HepG2 (cell line): ENCODE measurements around the gene FBXO7. TPM values are rescaled to one million over a fixed set of nuclear protein-coding genes. Genes with fewer than 3 reads are reported as not detected.

Source experiments
- CBX2 ChIP-seq, 2 experiments: fragments of 200-600 bp in 1 of 2; sonication (generic); formaldehyde crosslinking in 1 of 2; IDR thresholded peaks; 2 replicates each; pipeline versions ENCODE4 v1.7.0 to v1.8.1; 2018 to 2022; ENCODE audit warnings: low read depth in 2 of 2, low read length in 1 of 2, mild to moderate bottlenecking in 1 of 2, missing genetic modification reagents in 1 of 2
- CEBPG ChIP-seq: IDR thresholded peaks from 2 replicates; pipeline ENCODE4 v1.6.1; 2016
- EHMT2 ChIP-seq: fragments of 200-600 bp; sonication (generic); IDR thresholded peaks from 2 replicates; pipeline ENCODE4 v1.7.0; 2017; ENCODE audit warnings: antibody characterized with exemption, low read depth, low read length, borderline replicate concordance
- KLF16 ChIP-seq, 2 experiments: sonication (generic) in 1 of 2; formaldehyde crosslinking in 1 of 2; IDR thresholded peaks; 2 replicates each; pipeline versions ENCODE4 v1.6.1 to v1.8.0; 2016 to 2023; ENCODE audit warnings: missing genetic modification reagents in 2 of 2, missing compliant biosample characterization in 1 of 2
- KMT2A ChIP-seq: sonication (generic); formaldehyde crosslinking; IDR thresholded peaks from 2 replicates; pipeline ENCODE4 v1.4.0; 2020; ENCODE audit warnings: missing genetic modification reagents
- MAZ ChIP-seq, 2 experiments: sonication (generic) in 1 of 2; formaldehyde crosslinking in 1 of 2; IDR thresholded peaks; 2 replicates each; pipeline versions ENCODE4 v1.5.0 to v1.6.1; 2012 to 2020; ENCODE audit warnings: low read depth in 2 of 2, mild to moderate bottlenecking in 2 of 2, borderline replicate concordance in 1 of 2, improper control_type of control experiment in 1 of 2, low read length in 1 of 2, missing genetic modification reagents in 1 of 2, moderate library complexity in 1 of 2
- PCBP1 ChIP-seq: fragments of 200-400 bp; formaldehyde crosslinking; IDR thresholded peaks from 2 replicates; pipeline ENCODE4 v1.6.1; 2017; ENCODE audit warnings: mild to moderate bottlenecking, low read depth, low read length, borderline replicate concordance
- TBL1XR1 ChIP-seq: fragments of 150-350 bp; IDR thresholded peaks from 2 replicates; pipeline ENCODE4 v1.6.1; 2014; ENCODE audit warnings: borderline replicate concordance, low read length; ENCODE audit not compliant: partially characterized antibody
- TCF7 ChIP-seq: sonication (generic); IDR thresholded peaks from 2 replicates; pipeline ENCODE4 v1.6.1; 2016; ENCODE audit warnings: antibody characterized with exemption, low read depth
- ZBTB7B ChIP-seq: sonication (generic); formaldehyde crosslinking; IDR thresholded peaks from 2 replicates; pipeline ENCODE4 v1.4.0; 2020; ENCODE audit warnings: missing genetic modification reagents
- ZMYM3 ChIP-seq: sonication (generic); formaldehyde crosslinking; IDR thresholded peaks from 2 replicates; pipeline ENCODE4 v1.5.1; 2020; ENCODE audit warnings: mild to moderate bottlenecking, missing genetic modification reagents
- ZNF331 ChIP-seq: sonication (generic); formaldehyde crosslinking; IDR thresholded peaks from 2 replicates; pipeline ENCODE4 v1.4.0; 2020; ENCODE audit warnings: missing genetic modification reagents
- ZNF614 ChIP-seq: IDR thresholded peaks from 2 replicates; pipeline ENCODE4 v1.6.1; 2018; ENCODE audit warnings: missing biosample characterization, missing genetic modification reagents, inconsistent platforms, borderline replicate concordance
- ZNF670 ChIP-seq: sonication (generic); formaldehyde crosslinking; IDR thresholded peaks from 2 replicates; pipeline ENCODE4 v1.8.0; 2022; ENCODE audit warnings: mild to moderate bottlenecking, missing genetic modification reagents, borderline replicate concordance
- ZNF691 ChIP-seq: sonication (generic); formaldehyde crosslinking; IDR thresholded peaks from 2 replicates; pipeline ENCODE4 v1.4.0; 2020; ENCODE audit warnings: missing genetic modification reagents, low read depth, mild to moderate bottlenecking, borderline replicate concordance
- ZNF713 ChIP-seq: sonication (generic); formaldehyde crosslinking; IDR thresholded peaks from 2 replicates; pipeline ENCODE4 v1.4.0; 2020; ENCODE audit warnings: mild to moderate bottlenecking, missing genetic modification reagents
- ZNF75D ChIP-seq: sonication (generic); formaldehyde crosslinking; IDR thresholded peaks from 2 replicates; pipeline ENCODE4 v1.8.1; 2023; ENCODE audit warnings: missing genetic modification reagents, mild to moderate bottlenecking, borderline replicate concordance
- ZNF839 ChIP-seq: sonication (generic); formaldehyde crosslinking; IDR thresholded peaks from 2 replicates; pipeline ENCODE4 v1.4.0; 2020; ENCODE audit warnings: missing genetic modification reagents, mild to moderate bottlenecking, borderline replicate concordance
- ZSCAN29 ChIP-seq: sonication (generic); formaldehyde crosslinking; conservative IDR thresholded peaks from 2 replicates; pipeline ENCODE4 v1.4.0; 2020; ENCODE audit warnings: mild to moderate bottlenecking, missing genetic modification reagents
- polyA plus RNA-seq, 8 experiments: library from polyadenylated mRNA; depleted of rRNA in 3 of 8; stranded (reverse) in 7 of 8; unstranded in 1 of 8; fragments of >200 nt; fragmentation: Illumina TruSeq in 4 of 8; extraction: Trizol in 4 of 8; gene quantifications; 2 replicates each; pipeline versions ENCODE4 v1.2.1 to v1.2.3, GENCODE V29; 2011 to 2016; ENCODE audit warnings: low read depth in 4 of 8, missing spikeins in 1 of 8, mixed read lengths in 1 of 8; ENCODE audit not compliant: insufficient read depth in 1 of 8
- total RNA-seq, 5 experiments: library from RNA; depleted of rRNA; stranded (reverse); fragments of >200 nt; fragmentation: Illumina TruSeq; extraction: Trizol; gene quantifications; 2 replicates each; pipeline ENCODE4 v1.2.3, GENCODE V29; 2016; ENCODE audit warnings: low read depth in 1 of 5
- TF ChIP-seq, protein P1 (sequence below): sonication (generic); formaldehyde crosslinking; IDR thresholded peaks from 2 replicates; pipeline ENCODE4 v1.4.0; 2020; ENCODE audit warnings: mild to moderate bottlenecking, missing genetic modification reagents

The FBXO7 gene
- total and polyA plus RNA-seq, 2 of the 13 experiments (the other 11 are each of a cell fraction or from before 2014, with no cell fraction given), result 105 to 172 TPM

- TF ChIP-seq, protein P1, sequence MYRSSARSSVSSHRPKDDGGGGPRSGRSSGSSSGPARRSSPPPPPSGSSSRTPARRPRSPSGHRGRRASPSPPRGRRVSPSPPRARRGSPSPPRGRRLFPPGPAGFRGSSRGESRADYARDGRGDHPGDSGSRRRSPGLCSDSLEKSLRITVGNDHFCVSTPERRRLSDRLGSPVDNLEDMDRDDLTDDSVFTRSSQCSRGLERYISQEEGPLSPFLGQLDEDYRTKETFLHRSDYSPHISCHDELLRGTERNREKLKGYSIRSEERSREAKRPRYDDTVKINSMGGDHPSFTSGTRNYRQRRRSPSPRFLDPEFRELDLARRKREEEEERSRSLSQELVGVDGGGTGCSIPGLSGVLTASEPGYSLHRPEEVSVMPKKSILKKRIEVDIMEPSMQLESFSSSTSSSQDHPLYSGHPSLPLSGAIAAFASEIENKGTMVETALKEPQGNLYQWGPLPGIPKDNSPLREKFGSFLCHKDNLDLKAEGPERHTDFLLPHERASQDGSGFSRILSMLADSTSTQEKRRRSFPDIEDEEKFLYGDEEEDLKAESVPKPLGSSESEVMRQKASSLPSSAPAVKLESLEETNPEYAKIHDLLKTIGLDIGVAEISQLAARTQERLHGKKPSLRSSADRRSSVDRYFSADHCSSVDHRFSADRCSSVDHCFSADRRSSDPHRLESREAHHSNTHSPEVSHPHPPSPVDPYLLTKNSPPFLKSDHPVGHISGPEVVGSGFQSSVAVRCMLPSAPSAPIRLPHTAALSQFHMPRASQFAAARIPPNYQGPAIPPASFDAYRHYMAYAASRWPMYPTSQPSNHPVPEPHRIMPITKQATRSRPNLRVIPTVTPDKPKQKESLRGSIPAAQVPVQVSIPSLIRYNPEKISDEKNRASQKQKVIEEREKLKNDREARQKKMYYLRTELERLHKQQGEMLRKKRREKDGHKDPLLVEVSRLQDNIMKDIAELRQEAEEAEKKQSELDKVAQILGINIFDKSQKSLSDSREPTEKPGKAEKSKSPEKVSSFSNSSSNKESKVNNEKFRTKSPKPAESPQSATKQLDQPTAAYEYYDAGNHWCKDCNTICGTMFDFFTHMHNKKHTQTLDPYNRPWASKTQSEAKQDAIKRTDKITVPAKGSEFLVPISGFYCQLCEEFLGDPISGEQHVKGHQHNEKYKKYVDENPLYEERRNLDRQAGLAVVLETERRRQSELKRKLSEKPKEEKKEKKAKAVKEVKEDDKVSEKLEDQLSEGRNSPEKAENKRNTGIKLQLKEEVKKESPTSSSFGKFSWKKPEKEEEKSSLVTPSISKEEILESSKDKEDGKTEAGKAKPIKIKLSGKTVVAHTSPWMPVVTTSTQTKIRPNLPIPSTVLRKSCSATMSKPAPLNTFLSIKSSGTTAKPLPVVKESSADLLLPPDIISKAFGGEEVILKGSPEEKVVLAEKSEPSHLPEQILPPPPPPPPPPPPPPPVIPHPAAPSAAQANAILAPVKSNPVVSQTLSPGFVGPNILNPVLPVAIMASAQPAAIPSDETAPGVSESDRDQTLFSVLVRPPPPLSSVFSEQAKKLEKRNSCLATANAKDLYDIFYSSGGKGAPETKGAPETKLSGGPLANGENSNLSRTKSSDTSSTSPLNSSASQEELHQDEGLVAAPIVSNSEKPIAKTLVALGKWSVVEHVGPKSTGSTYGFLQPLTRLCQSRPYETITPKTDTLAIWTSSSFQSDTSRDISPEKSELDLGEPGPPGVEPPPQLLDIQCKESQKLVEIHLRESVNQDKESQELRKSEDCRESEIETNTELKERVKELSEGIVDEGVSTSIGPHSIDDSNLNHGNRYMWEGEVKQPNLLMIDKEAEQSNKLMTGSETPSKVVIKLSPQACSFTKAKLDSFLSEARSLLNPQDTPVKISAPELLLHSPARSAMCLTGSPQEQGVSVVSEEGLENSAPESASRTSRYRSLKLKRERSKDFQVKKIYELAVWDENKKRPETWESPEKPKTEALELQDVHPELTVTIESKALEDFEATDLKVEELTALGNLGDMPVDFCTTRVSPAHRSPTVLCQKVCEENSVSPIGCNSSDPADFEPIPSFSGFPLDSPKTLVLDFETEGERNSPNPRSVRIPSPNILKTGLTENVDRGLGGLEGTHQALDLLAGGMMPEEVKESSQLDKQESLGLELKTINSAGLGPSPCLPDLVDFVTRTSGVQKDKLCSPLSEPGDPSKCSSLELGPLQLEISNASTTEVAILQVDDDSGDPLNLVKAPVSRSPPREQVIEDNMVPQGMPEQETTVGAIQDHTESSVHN, result no peak
- TF ChIP-seq ZNF614 (CRISPR knock-in tag) (0 out of 2 replicates have a peak, but pooled peaks have one; percentile 49), ZBTB7B (CRISPR knock-in tag) (0 out of 2 replicates have a peak, but pooled peaks have one; percentile 32), ZSCAN29 (CRISPR knock-in tag) (0 out of 2 replicates have a peak, but pooled peaks have one; percentile 67), ZNF670 (CRISPR knock-in tag) (peak; percentile 62; the same call in 1 of the 2 replicates), ZNF713 (CRISPR knock-in tag) (no peak), ZNF839 (CRISPR knock-in tag) (no peak), MAZ (IDR thresholded peaks at IDR 0.05; ENCODE audit: borderline replicate concordance, low read depth, low read length) (no peak), MAZ (CRISPR knock-in tag; IDR thresholded peaks at IDR 0.05; ENCODE audit: low read depth) (peak; percentile 12; the same call in 1 of the 2 replicates), ZNF331 (CRISPR knock-in tag) (peak; percentile 62; the same call in 1 of the 2 replicates), CEBPG (CRISPR knock-in tag) (peak; percentile 85), KMT2A (no peak), TBL1XR1 (no peak), PCBP1 (no peak), EHMT2 (0 out of 2 replicates have a peak, but pooled peaks have one; percentile 4), ZNF75D (CRISPR knock-in tag) (no peak), TCF7 (peak; percentile 91), ZNF691 (CRISPR knock-in tag) (peak; percentile 70; the same call in 1 of the 2 replicates), ZMYM3 (CRISPR knock-in tag) (peak; percentile 75), KLF16 (CRISPR knock-in tag; IDR thresholded peaks at IDR 0.05) (peak in 1 of 2 experiments; percentile 78; a peak in 1 of 4 replicates), CBX2 (IDR thresholded peaks at IDR 0.05; ENCODE audit: low read depth, low read length) (no peak), CBX2 (CRISPR knock-in tag; IDR thresholded peaks at IDR 0.05; ENCODE audit: low read depth) (no peak)
- TF ChIP-seq, all 625 proteins: peak for 159
These were observed 37.8 kb downstream of the FBXO7 start (continued) for GRCh38 chr22:32512267-32512982.
